HS-27A (cell line): ENCODE results near the gene NUP188.
"Not testable (repeated sequence)": the region's sequence is repeated elsewhere in the genome, so short reads cannot be mapped to it uniquely, and the experiment has no call there.

Experiments
- DNase-seq: peaks from one replicate; pipeline ENCODE4 v3.0.0-alpha.2; 2012; ENCODE audit warnings: low read depth, missing footprints

The NUP188 gene

DNA sequence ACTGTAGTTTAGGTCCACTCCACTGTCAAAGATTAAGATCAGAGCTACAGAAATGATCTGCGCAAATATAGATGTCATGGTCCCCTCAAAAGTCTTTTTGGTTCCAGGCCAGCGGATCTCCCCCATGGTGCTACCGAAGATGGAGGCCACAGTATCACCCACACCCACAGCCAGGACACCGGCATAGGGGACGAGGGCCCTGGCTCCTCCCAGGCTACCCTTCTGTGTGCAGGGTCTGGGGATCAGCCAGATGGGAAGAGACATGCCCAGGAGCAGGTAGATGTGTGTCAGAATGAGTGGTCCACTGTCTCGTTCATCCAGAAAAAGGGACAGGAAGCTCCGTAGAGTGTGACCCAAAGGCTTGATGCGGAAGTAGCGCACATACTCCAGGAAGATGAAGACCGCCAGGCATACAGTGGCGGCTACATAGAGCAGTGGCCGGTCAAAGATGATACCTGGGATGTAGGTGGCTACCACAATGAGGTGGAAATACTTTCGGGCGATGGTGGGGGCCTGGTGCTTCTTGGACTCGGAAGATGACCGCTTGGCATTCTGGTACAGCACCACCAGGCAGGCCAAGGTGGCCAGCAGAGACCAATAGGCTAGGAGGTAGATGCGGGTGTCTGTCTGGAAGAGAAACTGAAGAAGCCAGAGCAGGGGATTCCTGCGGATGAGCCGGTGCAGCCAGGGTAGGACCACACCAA, 1.5 kb upstream of the NUP188 start:
- DNase-seq, result no peak

DNA sequence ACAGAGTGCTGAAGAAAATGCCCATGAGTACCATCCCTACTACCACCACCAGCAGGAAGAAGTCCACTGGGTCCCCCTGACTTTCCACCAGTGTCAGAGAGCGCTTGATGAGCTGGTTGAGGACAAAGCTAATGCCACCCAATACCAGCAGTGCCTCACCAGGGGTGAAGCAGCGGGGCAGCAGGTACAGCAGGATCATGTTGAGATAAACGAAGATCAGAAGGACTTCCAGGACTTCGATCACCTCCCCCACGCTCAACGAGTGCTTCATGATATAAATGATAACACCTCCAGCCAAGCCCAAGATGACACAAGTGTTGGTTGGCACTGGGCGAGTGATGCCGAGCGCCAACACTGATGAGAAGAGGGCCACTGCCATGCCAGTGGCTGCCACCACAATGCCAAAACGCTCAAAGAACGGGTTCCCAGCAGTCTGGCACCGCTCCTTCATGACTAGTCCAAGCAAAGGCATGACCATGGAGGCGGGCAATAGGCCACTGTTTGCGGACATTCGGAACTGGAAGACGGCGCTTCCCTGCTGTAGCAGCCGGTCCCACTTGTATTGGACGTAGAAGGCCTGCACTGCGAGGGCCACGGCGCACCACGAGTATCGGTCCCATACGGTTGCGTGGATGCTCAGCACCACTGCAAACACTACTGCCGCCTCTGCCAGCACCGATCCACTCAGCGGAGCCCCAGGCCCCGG, 775 bp upstream of the NUP188 start:
- DNase-seq, result no peak

DNA sequence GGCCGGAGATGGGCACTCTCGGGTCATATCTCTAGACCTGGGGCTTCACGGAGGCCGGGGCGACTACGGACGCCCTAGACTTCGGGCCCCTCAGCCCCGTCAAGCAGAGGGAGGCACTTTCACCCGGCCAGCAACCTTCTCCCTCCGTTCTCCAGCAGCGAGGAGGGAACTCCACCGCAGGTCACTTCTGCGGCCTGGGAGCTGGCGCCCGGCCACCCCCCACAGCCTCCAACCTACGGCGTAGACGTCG, 297 bp upstream of the NUP188 start:
- no peak for DNase-seq

DNA sequence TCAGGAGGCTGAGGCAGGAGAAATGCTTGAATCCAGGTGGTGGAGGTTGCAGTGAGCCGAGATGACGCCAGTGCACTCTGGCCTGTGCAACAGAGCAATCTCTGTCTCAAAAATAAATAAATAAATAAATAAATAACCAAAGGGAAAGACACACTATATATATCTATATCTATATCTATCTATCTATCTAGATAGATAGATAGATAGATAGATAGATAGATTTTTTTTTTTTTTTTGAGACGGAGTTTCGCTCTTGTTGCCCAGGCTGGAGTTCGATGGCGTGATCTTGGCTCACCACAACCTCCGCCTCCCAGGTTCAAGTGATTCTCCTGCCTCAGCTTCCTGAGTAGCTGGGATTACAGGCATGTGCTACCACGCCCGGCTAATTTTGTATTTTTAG, 13.9 kb downstream of the NUP188 start:
- not testable (repeated sequence) for DNase-seq

DNA sequence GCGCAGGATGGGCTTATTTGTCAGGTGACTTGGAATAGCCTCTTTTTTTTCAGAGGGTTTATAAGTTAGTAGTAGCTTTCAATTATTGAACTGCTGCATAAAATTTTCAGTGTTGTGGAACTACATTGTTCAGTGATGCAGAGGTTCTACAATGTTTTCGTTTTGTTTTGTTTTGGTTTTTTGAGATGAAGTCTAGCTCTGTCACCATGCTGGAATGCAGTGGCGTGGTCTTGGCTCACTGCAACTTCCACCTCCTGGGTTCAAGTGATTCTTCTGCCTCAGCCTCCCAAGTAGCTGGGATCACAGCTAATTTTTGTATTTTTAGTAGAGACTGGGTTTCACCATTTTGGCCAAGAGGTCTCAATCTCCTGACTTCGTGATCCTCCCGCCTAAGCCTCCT, 22.0 kb downstream of the NUP188 start:
- no peak for DNase-seq

DNA sequence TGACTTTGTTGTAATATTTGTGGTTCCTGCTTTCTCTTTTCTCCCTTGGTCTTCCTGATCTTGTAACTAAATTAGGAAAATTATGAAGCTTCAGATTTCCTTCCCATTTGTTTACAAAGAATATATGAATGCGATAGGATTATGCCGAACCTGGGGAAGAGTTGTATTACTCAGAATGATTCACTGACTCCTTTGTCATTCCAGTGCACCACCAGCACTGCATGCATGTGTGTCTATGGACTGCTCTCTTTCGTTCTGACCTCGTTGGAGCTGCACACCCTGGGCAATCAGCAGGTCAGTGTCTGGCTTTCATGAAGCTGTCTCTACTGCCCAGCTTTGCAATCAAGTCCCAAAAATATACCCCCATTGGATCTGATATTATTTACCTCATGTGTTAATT, 25.5 kb downstream of the NUP188 start:
- no peak for DNase-seq

DNA sequence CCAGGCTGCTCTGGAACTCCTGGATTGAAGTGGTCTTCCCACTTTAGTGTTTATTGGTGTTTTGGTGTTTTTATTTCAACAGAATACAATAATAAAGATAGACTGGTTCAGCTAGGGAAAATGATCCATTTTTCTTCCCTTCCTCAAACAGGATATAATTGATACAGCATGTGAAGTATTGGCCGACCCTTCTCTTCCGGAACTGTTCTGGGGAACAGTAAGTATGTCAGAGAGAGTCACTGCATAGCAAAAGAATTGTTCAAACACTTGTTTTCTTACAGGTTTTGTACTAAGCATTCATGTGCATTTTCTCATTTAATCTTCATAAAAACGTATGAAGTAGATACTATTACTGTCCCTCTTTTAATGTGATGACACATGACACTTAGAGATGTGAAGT, 31.6 kb downstream of the NUP188 start:
- no peak for DNase-seq

DNA sequence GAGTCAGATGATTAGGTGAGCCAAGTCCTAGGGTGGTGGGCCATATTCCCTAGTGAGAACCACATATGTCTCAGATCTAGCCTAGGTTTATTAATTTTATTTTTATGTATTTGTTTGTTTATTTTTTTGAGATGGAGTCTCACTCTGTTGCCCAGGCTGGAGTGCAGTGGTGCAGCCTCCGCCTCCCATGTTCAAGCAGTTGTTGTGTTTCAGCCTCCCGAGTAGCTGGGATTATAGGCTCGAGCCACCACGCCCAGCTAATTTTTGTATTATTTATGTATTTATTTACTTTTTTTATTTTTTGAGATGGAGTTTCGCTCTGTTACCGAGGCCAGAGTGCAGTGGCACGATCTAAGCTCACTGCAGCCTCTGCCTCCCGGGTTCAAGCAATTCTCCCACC, 36.0 kb downstream of the NUP188 start:
- no peak for DNase-seq

DNA sequence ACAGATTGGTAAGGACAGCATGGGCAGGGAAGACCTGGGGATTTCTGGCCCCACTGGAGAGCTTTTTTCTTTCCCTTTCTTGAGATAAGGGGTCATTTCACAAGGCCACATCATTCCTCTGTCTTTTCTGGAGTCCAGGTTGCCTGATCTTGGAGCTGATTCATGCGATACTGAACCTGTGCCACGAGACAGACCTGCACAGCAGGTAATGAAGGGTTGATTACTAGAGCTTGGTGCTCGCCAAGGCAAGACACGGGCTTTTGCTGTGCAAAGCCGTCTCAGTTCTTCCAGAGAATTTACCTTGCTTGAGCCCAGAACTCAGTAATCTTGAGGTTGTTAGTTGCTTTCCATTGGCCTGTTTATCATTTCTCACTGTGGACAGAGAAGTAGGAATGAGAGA, 39.2 kb downstream of the NUP188 start:
- DNase-seq, result no peak

DNA sequence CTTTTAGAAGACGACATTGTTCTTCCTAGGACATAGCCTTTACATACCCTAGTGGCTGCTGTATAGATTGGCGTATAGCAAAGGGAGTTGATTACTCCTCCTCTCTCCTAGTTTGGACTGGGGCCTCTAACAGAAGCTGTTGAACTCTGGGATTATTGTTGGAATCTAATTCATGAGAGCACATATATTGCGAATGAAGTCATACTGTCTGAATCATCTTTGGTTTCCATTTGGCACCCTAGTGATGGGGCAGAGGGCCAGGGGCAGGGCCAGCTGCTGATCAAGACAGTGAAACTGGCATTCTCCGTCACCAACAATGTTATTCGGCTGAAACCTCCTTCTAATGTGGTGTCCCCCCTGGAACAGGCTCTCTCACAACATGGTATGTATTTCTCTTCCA, 40.3 kb downstream of the NUP188 start:
- peak; percentile 88 for DNase-seq

DNA sequence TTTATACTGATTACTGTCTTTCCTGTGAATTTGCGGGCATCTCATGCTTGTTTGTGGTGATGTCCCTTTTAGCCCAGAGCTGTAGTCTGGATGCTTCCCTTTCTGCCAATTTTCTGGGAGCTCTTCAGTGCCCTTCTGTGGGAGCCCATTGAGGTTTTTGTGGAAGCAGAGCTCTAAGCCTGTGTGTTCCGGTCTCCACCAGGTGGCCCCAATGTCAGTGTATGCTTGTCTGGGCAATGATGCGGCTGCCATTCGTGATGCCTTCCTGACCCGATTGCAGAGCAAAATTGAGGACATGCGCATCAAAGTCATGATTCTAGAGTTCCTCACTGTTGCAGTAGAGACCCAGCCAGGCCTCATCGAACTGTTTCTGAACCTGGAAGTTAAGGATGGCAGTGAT, 45.5 kb downstream of the NUP188 start:
- no peak for DNase-seq

DNA sequence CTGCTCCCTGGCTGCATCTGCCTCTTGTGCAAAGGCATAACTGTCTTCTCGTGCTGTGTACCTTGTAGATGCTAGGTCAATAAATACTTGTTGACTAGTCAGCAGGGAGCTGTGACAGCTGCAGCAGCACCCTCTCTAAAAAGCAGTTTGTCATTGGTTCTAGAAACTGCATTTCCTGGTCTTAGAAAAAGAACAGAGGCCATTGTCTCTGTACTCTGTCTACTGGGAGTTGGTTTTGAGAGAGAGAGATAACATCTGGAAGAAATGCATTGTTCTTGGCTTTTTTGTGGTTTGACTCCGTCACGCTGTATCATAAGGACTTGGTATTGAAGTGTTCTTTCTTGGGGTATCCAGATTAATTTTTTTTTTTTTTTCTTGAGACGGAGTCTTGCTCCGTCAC, 48.3 kb downstream of the NUP188 start:
- no peak for DNase-seq

DNA sequence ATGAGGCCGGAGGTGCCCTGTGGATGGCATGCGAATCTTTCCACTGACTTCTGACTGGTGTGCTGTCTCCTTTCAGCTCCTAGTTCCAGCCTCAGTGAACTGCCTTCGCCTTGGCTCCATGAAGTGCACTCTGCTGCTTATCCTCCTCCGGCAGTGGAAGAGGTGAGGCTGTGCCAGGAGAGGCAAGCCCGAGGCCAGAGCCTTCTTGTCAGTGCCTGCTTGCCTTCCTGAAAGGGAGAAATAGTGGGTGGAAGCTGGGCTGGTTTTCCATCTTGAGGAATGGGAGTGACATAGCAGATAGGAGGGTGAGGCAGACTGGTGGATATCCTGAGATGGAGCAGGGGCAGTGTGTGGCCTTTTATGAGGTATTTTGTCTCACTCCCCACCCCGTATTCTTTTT, 51.0 kb downstream of the NUP188 start:
- DNase-seq, result no peak

DNA sequence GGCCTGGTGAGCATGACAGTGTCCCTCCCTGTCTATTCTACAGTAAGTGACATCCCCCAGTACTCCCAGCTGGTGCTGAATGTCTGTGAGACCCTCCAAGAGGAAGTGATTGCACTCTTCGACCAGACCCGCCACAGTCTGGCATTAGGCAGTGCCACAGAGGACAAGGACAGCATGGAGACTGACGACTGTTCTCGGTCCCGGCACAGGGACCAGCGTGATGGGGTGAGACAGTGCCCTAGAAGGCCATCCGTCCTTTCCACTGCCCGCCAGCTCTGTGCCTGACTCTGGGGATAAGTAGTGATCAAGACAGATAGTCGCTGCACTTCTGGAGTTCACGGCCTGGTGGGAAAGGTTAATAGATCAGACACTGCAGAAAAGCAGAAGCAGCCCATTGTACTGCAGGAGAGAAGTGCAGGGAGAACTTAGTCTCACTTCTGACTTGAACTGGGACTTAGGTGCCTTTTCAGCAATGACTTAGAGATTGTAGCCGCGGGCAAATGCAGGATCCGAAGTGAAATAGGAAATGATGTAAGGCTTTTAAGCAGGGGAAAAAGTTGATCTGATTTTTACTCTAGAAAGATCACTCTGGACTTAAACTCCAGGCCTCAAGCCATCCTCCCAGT, 52.2 kb downstream of the NUP188 start:
- no peak for DNase-seq

DNA sequence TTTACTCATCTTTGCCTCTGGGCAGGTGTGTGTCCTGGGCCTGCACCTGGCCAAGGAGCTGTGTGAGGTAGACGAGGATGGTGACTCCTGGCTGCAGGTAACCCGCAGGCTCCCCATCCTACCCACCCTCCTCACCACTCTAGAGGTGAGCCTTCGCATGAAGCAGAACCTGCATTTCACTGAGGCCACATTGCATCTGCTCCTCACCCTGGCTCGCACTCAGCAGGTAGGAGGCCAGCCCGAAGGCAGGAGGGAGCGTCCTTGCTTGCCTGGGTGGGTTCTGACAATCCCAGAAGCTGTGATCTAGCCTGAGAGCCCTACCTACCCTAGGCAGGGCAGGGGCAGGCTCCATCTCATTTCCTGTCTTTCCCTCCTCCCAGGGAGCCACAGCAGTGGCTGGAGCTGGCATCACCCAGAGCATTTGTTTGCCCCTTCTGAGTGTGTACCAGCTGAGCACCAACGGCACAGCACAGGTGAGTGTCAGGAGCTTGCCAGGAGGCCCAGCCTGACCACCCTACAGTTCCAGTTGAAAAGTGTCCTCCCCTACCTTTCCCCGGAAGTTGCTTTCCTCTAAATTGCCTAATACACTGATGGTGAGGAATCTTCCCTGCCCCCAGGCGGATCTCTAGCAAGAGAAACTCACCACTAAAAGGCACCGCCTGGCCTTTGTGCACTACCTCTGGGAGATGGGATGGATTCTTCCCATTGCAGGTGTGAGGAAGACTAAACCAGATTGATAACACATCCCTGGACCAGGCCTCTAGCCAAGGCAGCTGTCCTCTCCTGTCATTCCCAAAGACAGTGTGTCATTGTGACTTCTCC, 54.2 kb downstream of the NUP188 start:
- DNase-seq, result no peak

DNA sequence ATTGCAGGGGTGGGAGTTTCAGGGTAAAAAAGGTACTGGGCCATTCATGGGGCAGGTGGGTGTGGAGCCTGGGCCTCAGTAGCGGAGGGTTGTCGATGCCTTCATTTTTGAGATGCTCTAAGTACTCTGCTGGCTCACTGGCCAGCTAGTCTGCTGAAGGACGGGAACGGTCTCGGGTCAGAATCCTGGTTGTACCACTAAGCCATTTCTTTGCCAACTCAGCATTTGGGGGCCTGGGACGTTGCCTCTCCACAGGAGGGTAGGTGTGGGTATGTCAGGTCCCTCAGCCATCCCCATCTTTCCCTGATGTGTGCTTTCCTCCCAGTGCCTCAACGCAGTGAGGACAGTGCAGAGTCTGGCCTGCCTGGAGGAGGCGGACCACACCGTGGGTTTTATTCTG, 55.5 kb downstream of the NUP188 start:
- DNase-seq, result no peak

DNA sequence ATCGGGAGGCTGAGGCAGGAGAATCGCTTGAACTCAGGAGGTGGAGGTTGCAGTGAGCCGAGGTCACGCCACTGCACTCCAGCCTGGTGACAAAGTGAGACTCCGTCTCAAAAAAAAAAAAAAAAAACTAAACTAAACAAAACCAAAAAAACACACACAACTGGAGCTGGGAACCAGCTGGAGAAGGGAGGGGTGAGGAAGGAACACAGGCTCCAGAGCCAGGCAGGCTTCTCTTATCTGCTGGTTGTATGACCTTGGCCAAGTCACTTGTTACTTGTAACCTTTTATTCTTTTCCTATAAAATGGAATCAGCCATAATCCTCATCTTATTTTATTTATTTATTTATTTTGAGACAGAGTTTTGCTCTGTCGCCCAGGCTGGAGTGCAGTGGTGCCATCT, 56.7 kb downstream of the NUP188 start:
- DNase-seq, result not testable (repeated sequence)

DNA sequence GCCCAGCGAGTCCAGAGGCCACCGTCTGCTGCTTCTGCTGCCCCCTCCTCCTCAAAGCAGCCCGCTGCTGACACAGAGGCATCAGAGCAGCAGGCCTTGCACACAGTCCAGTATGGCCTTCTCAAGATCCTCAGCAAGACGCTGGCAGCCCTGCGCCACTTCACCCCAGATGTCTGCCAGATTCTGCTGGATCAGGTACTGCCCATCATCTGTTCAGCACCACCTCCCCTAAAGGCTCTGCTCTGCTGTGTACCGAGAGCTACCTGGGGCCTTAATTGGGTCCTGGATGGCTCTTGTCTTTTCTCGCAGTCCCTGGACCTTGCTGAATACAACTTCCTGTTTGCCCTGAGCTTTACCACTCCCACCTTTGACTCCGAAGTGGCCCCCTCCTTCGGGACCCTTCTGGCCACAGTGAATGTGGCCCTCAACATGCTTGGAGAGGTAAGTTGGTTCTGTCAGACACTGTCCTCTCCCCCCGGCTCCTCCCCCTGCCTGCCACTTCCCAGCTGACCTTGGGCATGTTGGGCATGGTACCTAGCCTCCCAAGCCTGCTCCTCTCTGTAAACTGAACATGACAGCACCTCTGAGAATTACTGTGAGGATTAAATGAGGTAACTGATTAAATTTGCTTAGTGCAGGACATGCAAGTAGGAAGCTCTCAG, 58.0 kb downstream of the NUP188 start:
- no peak for DNase-seq

DNA sequence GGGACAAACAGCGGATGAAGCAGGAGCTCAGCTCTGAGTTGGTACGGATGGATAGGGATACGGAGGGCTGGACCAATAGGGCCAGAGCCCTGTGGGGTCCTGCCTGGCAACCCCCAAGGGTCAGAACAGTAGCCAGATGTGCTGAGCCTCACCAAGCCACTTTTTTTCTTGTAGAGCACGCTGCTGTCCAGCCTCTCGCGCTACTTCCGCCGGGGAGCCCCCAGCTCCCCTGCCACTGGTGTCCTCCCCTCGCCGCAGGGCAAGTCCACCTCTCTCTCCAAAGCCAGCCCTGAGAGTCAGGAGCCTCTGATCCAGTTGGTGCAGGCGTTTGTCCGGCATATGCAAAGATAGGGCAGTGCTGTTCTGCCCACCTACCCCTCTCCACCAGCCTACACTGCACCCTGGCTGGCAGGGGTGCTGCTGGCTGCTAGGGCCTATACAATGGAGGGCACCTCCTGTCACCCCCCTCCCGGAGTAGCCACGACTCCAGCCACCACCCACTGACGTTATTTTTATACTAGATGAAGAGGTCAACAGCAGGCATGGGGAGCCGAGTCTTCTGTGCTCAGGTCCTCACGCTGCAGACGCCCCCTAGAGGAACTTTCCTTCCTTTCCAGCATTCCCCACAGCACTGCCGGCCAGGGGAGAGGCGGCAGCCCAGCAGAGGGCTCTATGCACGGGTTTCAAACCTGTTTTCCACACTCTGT, 59.0 kb downstream of the NUP188 start:
- no peak for DNase-seq

DNA sequence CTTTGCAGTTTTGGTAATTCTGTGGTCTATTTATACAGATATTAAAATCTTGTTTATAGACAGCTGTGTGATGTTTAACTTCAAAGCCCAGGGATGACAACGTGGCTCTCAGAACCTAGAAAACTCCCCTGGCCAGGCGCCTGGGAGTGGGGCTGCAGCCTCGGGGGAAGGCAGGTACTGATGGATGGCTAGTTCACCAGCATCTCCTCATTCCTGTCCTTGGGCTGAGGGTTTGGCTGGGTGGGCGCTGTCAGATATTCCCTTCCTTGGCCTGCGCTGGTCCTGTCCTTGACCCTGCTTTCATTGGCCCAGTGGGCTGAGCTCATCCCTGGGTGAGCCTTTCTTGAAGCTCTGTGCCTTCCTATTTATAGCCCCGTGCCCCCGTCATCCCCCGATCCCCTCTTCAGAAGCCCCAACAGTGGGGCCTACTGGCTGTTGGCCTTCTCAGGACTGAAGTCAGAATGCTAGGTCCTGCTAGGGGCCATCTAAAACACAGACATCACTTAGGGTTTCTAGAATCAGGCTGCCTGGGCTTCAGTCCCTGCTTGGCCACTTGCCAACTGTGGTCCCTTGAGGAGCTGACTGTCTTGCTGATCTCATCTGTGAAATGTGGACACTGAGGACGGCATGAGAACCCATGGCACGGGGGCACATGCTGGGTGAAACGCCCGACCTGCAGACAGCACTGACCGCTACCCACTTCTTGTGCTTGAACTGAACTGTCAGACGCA, 59.7 kb downstream of the NUP188 start:
- DNase-seq, result no peak
